ENCODE data around the gene BORCS5.

Gene BORCS5

GRCh38 chr12:12476857-12477531, 120.1 kb downstream of the BORCS5 start:
- peaks cover 3% of the 10 kb centered on the region; the same call in 1 of the 2 replicates for H3K36me3 ChIP-seq (ENCODE audit: control insufficient read depth, low read length)
- no peaks in the 10 kb centered on the region for H3K9me2 ChIP-seq (replicated peaks; ENCODE audit: control insufficient read depth, low read length)
- H3K79me2 ChIP-seq (ENCODE audit: control insufficient read depth, low read length) = no peaks in the 10 kb centered on the region
- H3K27me3 ChIP-seq (ENCODE audit: control insufficient read depth, low read length) = no peaks in the 10 kb centered on the region
- no peak overlapping the region for H3K27ac ChIP-seq (ENCODE audit: low read depth, low read length)
- no peaks in the 10 kb centered on the region for H3K4me1 ChIP-seq (ENCODE audit: control insufficient read depth, low read length)
- no peak overlapping the region for H3K4me2 ChIP-seq (ENCODE audit: low read length)
- no peak overlapping the region for H3K4me3 ChIP-seq (ENCODE audit: low read length)
- no peaks in the 10 kb centered on the region for H3K9me3 ChIP-seq (ENCODE audit: control insufficient read depth, insufficient read depth, low read length)
- TF ChIP-seq EZH2phosphoT487 (IDR thresholded peaks at IDR 0.05; ENCODE audit: borderline replicate concordance, low read length) (no peak), CTCF (IDR thresholded peaks at IDR 0.05; ENCODE audit: low read depth, low read length, poor library complexity, severe bottlenecking) (no peak)
- no peaks in the 10 kb centered on the region for H3F3A ChIP-seq (ENCODE audit: control insufficient read depth, insufficient read depth)
- H4K20me1 ChIP-seq (ENCODE audit: control insufficient read depth, insufficient read depth, low read depth, low read length) = no peaks in the 10 kb centered on the region

- Histone ChIP-seq H3K79me2 (ENCODE audit: control insufficient read depth, low read length) (no peaks in the 10 kb centered on the region), H3K36me3 (ENCODE audit: control insufficient read depth, low read length) (peaks cover 3% of the 10 kb centered on the region; the same call in 1 of the 2 replicates), H3K4me2 (ENCODE audit: low read length) (no peak overlapping the region), H3F3A (ENCODE audit: control insufficient read depth, insufficient read depth) (no peaks in the 10 kb centered on the region), H3K27ac (ENCODE audit: low read depth, low read length) (no peak overlapping the region), H4K20me1 (ENCODE audit: control insufficient read depth, insufficient read depth, low read depth, low read length) (no peaks in the 10 kb centered on the region), H3K27me3 (ENCODE audit: control insufficient read depth, low read length) (no peaks in the 10 kb centered on the region), H3K4me3 (ENCODE audit: low read length) (no peak overlapping the region), H3K9me2 (replicated peaks; ENCODE audit: control insufficient read depth, low read length) (no peaks in the 10 kb centered on the region), H3K9me3 (ENCODE audit: control insufficient read depth, insufficient read depth, low read length) (no peaks in the 10 kb centered on the region), H3K4me1 (ENCODE audit: control insufficient read depth, low read length) (no peaks in the 10 kb centered on the region)
- TF ChIP-seq EZH2phosphoT487 (IDR thresholded peaks at IDR 0.05; ENCODE audit: borderline replicate concordance, low read length) (no peak), CTCF (IDR thresholded peaks at IDR 0.05; ENCODE audit: low read depth, low read length, poor library complexity, severe bottlenecking) (no peak)
Measured at GRCh38 chr12:12477532-12477890, 120.6 kb downstream of the BORCS5 start.

- H3K36me3 ChIP-seq (ENCODE audit: control insufficient read depth, low read length) = peaks cover 3% of the 10 kb centered on the region; the same call in 1 of the 2 replicates
- H3K9me2 ChIP-seq (replicated peaks; ENCODE audit: control insufficient read depth, low read length) = no peaks in the 10 kb centered on the region
- no peak overlapping the region for H3K4me3 ChIP-seq (ENCODE audit: low read length)
- H3K79me2 ChIP-seq (ENCODE audit: control insufficient read depth, low read length) = no peaks in the 10 kb centered on the region
- H4K20me1 ChIP-seq (ENCODE audit: control insufficient read depth, insufficient read depth, low read depth, low read length) = no peaks in the 10 kb centered on the region
- no peak overlapping the region for H3K4me2 ChIP-seq (ENCODE audit: low read length)
- no peak for TF ChIP-seq EZH2phosphoT487 (IDR thresholded peaks at IDR 0.05; ENCODE audit: borderline replicate concordance, low read length)
- no peak for TF ChIP-seq CTCF (IDR thresholded peaks at IDR 0.05; ENCODE audit: low read depth, low read length, poor library complexity, severe bottlenecking)
- H3F3A ChIP-seq (ENCODE audit: control insufficient read depth, insufficient read depth) = no peaks in the 10 kb centered on the region
- no peak overlapping the region for H3K27ac ChIP-seq (ENCODE audit: low read depth, low read length)
- H3K9me3 ChIP-seq (ENCODE audit: control insufficient read depth, insufficient read depth, low read length) = no peaks in the 10 kb centered on the region
- H3K4me1 ChIP-seq (ENCODE audit: control insufficient read depth, low read length) = no peaks in the 10 kb centered on the region
- no peaks in the 10 kb centered on the region for H3K27me3 ChIP-seq (ENCODE audit: control insufficient read depth, low read length)
Measured at GRCh38 chr12:12480074-12480473, 123.2 kb downstream of the BORCS5 start.
